Lung microvascular endothelial cell (primary cell): ENCODE results near the gene PPFIA1. TPM values are rescaled to one million over a fixed set of nuclear protein-coding genes. Genes with fewer than 3 reads are reported as not detected.
"Not testable (repeated sequence)": the region's sequence is repeated elsewhere in the genome, so short reads cannot be mapped to it uniquely, and the experiment has no call there.

ENCODE experiments used
- DNase-seq, 2 donors: peaks; one replicate each; pipeline versions ENCODE4 v3.0.0 to v3.0.0-alpha.2; 2010; ENCODE audit warnings: low read depth in 2 of 2
- total RNA-seq: library from RNA; depleted of rRNA; stranded (reverse); fragments of >200 nt; gene quantifications from 2 replicates; pipeline ENCODE4 v1.2.1, GENCODE V29; 2014

Gene PPFIA1
- total RNA-seq, 1 donor from 2014 or later: 32.7 TPM

DNA sequence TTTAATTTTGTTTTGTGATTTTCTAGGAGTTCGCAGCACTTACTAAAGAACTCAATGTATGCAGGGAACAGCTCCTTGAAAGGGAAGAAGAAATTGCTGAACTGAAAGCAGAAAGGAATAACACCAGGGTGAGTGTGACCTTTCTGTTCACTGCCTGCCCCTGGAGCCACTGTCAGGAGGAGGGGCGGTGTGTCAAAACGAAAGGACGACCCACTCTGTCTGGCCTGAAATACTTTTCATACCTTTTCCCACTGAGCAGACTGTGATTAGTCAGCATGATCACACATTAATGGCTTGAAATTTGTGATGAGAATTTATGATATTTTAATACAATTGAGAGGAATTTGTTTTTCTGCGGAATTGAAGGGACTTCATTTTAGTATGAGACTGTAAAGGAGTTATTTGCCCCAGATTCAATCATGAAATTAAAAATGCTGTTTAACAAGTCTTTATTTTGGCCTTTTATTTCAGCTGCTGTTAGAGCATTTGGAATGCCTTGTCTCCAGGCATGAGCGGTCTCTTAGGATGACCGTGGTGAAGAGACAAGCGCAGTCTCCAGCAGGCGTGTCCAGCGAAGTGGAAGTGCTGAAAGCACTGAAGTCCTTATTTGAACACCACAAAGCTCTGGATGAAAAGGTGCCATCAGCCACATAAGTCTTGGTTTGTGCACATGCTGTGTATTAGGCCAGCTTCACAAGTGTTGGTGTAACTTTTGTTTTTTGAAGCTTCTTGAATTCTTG, 54.1 kb downstream of the PPFIA1 start:
- DNase-seq: no peak

GRCh38 chr11:70325824-70326223, 55.3 kb downstream of the PPFIA1 start:
- no peak for DNase-seq

DNA sequence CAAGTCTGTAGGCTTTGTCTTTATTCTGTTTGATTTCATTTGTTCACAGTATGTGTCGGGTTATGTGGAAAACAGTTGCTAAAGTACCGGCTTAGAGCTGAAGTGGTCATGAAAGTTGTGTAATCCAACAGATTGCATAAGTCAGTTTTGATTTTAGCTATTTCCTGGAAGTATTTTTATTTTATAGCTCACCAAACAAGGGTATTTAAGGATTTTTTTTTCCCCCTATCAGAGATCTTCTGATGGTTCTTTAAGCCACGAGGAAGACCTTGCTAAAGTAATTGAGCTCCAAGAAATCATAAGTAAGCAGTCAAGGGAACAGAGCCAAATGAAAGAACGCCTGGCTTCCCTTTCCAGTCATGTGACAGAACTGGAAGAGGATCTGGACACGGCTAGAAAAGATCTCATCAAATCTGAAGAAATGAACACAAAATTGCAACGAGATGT, 55.9 kb downstream of the PPFIA1 start:
- DNase-seq: peak in 1 of 2 donors; percentile 24

DNA sequence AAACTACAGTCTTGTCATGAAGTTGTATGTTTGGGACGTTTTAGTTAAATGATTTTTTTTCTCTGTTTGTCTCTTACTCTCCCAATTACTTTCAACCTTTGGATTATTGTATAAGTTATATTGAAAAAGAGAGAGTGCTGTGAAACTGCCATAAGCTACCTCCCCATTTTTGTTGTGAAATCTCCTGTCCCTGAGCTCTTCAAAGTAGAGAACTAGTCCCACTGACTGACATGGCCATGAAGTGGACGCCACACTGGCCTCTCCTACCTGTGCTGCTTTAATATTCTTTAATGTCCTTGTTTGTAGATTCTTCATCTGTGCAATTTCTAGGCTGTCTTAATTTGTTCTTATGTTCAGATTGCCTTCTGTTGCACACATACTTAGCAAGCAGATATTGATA, 56.3 kb downstream of the PPFIA1 start:
- no peak for DNase-seq

GRCh38 chr11:70327717-70328116, 57.2 kb downstream of the PPFIA1 start:
- DNase-seq: no peak

GRCh38 chr11:70328556-70328955, 58.1 kb downstream of the PPFIA1 start:
- DNase-seq: no peak

- DNase-seq: not testable (repeated sequence)
Observed at GRCh38 chr11:70331320-70331843, 60.9 kb downstream of the PPFIA1 start.

- DNase-seq: no peak
Observed at GRCh38 chr11:70331901-70332300, 61.4 kb downstream of the PPFIA1 start.

GRCh38 chr11:70332567-70332966, 62.1 kb downstream of the PPFIA1 start:
- no peak for DNase-seq

DNA sequence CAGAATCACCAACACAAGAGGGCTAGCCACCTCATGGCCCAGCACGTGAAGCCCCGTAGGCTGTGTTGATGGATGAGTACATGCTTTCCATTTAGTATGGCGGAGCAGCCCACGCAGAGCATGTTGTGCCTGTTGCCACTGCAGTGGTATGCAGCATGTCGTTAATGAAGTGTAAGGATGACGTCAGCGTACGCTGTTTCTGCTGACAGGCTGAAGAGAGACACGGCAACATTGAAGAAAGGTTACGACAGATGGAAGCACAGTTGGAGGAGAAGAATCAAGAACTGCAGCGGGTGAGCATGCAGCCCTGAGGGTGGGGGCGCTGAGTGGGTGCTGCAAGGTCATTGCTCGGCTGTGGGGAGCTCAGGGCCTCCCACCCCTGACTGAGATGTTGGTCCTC, 62.8 kb downstream of the PPFIA1 start:
- DNase-seq: no peak

DNA sequence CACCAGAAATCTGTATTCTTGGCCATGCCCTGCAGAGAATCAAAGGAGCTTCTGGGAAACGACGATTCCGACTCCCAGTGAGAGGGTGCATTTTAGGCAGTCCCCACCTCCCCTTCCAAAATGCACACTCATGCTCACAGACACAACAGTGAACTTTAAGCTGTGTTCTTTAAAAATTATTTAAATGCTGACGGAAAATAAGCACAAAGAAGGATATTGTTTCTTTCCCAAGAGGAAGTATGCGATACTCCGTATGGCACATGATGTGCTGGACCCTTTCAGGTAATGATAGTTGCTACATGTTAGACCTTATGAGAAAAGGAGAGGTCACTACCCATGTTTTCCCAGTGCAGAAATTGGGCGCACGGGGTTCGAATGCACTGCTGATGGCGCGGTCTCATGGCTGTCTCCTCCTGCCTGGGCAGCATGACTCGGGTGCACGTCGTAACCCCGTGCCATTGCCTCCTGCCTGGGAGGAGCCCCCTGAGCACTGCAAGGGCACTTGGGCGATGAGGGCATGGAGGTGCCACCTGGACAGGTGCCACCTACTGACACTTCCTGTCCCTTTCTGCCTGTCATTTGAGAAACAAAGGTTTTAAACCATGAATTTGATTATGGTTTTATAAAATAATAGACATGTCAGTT, 64.0 kb downstream of the PPFIA1 start:
- no peak for DNase-seq

DNA sequence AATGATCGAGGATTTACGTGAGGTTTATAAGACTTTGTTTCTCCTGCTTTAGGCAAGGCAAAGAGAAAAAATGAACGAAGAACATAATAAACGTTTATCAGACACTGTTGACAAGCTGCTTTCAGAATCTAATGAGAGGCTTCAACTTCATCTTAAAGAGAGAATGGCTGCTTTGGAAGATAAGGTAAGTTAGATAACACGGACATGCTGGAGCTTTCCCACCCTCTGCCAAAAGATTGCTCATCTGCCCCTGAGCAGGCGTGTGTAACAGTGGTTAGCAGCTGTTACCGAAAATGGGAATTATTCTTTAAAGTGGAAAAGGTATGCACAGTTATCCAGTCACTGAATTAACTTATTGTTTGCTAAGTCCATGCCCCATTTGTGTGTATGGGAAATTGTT, 65.0 kb downstream of the PPFIA1 start:
- DNase-seq: no peak

DNA sequence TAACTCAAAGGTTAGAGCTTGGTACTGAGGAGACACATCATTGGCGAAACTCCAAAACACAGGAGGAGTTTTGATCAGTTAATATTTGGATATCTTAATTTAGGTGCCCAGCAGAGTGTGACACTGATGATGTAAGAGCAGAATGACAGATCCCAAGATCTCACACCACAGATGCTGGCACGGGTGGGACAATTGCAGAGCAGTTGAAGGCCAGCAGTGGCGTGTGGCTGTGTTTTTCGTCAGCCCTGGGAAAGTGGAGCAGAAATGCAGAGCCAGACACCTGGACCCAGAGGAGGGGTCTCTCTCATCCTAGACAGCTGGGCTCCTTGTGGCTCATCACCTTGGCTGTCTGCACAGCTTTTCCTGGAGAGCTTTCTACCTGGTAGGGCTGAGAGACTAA, 68.1 kb downstream of the PPFIA1 start:
- DNase-seq: no peak

- no peak for DNase-seq
Observed at GRCh38 chr11:70339066-70339465, 68.6 kb downstream of the PPFIA1 start.

- DNase-seq: no peak
Observed at GRCh38 chr11:70341881-70342429, 71.5 kb downstream of the PPFIA1 start.

DNA sequence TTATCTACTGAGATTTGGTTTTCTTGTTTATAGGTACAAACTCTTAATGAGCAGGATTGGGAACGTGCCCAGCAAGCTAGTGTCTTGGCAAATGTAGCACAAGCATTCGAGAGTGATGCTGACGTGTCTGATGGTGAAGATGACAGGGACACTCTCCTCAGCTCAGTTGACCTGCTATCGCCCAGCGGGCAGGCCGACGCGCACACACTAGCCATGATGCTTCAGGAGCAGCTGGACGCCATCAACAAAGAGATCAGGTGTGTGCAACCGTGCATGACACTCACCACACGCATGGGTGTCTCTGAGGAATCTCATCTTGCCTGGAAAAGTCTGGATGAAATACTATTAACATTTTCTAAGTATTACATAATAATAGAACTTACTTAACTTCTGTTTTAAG, 73.1 kb downstream of the PPFIA1 start:
- DNase-seq: no peak

DNA sequence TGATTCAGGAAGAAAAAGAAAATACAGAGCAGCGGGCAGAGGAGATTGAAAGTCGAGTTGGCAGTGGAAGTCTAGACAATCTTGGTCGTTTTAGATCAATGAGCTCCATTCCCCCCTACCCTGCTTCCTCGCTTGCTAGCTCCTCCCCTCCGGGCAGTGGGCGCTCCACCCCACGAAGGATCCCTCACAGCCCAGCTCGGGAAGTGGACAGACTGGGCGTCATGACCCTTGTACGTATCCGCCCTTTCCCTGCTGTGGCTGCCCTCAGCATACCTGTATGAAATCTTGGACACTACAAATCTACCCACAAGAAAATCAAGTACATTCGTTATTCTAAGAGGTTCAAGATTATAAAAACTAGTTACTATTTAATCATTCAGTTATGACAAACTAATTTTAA, 77.7 kb downstream of the PPFIA1 start:
- no peak for DNase-seq

DNA sequence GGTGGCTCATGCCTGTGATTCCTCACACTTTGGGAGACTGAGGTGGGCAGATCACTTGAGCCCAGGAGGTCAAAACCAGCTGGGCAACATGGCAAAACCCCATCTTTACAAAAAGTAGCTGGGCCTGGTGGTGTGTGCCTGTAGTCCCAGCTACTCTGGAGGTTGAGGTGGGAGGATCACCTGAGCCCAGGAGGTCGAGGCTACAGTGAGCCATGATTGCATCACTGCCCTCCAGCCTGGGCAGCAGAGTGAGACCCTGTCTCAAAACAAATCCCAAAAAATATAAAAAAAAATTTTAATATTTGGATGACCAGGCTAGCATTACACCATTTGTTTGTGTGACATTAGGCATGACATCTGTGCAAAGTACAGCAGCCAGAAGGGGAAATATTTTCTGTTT, 78.1 kb downstream of the PPFIA1 start:
- no peak for DNase-seq

DNA sequence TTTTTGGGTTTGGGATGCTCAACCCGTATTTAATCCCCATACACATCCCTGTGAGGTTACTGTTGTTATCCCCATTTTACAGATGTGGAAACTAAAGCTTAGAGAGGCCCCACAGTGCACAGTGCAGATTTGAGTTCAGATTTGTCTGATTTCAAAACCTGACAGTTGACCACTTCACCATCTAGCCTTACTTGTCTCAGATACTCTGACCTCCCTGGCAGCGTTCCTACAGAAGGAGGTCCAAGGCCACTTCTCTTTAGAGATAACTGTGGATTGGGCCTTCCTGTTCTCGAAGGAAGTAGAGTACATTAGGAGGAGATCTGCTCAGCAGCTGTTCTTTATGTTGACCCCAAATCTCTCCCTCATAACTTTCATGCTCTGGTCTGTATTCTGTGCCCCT, 81.2 kb downstream of the PPFIA1 start:
- no peak for DNase-seq

GRCh38 chr11:70352100-70352499, 81.6 kb downstream of the PPFIA1 start:
- no peak for DNase-seq

DNA sequence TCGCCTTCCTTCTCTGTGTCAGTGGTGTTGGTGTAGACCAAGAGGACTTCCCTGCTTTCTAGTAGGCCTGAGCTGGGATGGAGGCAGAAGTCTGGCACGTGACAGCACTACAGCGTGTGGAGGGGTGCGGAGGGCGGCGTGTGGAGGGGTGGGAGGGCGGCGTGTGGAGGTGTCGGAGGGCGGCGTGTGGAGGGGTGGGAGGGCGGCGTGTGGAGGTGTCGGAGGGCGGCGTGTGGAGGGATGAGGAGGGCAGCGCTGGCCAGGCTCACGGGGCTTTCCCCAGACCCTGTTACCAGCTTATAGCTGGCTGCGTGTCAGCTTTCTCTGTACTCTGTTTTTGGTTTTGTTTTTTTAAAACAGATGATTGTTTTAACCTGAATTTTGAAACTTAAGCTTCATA, 82.1 kb downstream of the PPFIA1 start:
- no peak for DNase-seq

DNA sequence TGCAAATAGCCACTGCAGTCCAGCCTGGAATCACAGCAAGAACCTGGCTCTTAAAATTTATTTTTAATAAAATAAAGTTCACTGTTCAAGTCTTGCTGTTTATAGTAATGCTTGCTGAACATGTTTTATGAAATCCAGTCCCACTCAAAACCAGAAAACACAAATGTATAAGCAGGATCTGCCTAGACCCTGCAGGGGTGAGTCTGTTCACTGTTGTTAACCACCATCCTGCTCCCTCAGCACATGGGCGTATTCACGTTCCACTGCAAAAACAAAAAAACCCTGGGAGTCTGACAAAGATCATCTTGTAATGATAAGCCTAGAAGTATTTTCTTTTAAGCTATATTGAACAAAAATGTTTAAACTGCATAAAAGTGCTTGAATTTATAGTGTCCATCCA, 82.8 kb downstream of the PPFIA1 start:
- DNase-seq: no peak
